WERI-Rb-1 (cell line): ENCODE results near the gene CRYGN.

Experiments
- DNase-seq: peaks from one replicate; pipeline ENCODE4 v3.0.0-alpha.2; 2020
- H3K27ac ChIP-seq: fragments of 250-450 bp; sonication (Bioruptor Pico); 2 replicates; pipeline ENCODE4 v1.5.1; 2020; ENCODE audit warnings: mild to moderate bottlenecking, moderate library complexity
- H3K27me3 ChIP-seq: fragments of 250-450 bp; sonication (Bioruptor Pico); 2 replicates; pipeline ENCODE4 v1.5.1; 2021; ENCODE audit warnings: mild to moderate bottlenecking, low read depth, moderate library complexity; ENCODE audit not compliant: insufficient read depth, severe bottlenecking
- H3K36me3 ChIP-seq: fragments of 250-450 bp; sonication (Bioruptor Pico); 2 replicates; pipeline ENCODE4 v1.5.1; 2020; ENCODE audit warnings: mild to moderate bottlenecking, moderate library complexity
- H3K4me3 ChIP-seq: 2 replicates; pipeline ENCODE4 v1.5.1; 2011; ENCODE audit warnings: low read depth, mild to moderate bottlenecking, control low read depth, low read length
- H3K9me3 ChIP-seq: fragments of 250-450 bp; sonication (Bioruptor Pico); 2 replicates; pipeline ENCODE4 v1.5.1; 2021; ENCODE audit warnings: mild to moderate bottlenecking, moderate library complexity; ENCODE audit not compliant: severe bottlenecking
- TF ChIP-seq, protein P1 (sequence below): IDR thresholded peaks from 2 replicates; pipeline ENCODE4 v1.5.1; 2011; ENCODE audit warnings: low read depth, mild to moderate bottlenecking, control low read depth, inconsistent platforms, low read length

Gene CRYGN

DNA sequence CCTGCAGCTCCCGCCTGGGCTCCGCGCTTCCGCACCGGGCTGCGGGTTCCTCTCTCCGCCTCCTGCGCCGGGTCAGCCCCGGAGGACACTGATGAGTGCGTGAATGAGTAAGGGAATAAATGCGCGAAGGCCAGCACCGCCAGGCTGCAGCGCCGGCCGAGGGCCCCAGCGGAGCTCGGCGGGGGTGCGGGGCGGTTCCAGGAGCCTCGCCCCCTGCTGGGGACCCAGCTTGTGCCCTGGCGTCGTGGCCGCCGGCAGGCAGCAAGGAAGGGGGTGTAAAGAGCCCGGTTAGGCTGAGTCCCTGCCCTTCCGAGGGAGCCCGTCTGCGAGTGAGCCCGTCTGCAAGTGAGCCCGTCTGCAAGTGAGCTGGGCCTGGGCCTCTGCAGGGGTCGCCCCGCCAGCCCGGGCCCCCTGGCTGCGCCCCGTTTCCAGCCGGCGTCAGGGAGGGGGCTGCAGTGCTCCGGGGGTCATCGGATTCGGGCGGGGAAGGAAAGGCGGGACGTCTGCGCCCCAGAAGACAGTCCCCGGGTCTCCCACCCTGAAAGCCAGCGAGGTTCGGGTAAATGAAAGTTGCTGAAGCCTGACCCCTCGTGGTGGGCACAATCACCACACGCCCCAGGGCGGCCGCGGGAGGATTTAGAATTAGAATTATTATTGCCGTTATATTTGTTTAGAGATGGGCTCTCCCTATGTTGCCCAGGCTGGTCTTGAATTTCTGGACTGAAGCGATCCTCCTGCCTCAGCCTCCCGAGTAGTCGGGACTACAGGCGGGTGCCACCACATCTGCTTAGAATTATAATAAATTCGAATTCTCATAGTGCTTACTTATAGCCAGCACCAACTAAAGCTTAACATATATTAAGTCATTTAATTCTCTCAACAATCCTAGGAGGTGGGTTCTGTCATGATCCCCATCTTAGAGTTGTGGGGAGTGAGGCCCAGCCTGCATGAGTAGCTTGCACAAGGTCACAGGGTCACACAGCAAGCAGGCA lies 8.6 kb upstream of the CRYGN start:
- Histone ChIP-seq H3K27ac (peak overlapping the region; percentile 52; the same call in 1 of the 2 replicates), H3K36me3 (no peaks in the 10 kb centered on the region), H3K4me3 (no peak overlapping the region), H3K27me3 (no peaks in the 10 kb centered on the region), H3K9me3 (no peaks in the 10 kb centered on the region)
- DNase-seq, result peak; percentile 67
- TF ChIP-seq, protein P1, sequence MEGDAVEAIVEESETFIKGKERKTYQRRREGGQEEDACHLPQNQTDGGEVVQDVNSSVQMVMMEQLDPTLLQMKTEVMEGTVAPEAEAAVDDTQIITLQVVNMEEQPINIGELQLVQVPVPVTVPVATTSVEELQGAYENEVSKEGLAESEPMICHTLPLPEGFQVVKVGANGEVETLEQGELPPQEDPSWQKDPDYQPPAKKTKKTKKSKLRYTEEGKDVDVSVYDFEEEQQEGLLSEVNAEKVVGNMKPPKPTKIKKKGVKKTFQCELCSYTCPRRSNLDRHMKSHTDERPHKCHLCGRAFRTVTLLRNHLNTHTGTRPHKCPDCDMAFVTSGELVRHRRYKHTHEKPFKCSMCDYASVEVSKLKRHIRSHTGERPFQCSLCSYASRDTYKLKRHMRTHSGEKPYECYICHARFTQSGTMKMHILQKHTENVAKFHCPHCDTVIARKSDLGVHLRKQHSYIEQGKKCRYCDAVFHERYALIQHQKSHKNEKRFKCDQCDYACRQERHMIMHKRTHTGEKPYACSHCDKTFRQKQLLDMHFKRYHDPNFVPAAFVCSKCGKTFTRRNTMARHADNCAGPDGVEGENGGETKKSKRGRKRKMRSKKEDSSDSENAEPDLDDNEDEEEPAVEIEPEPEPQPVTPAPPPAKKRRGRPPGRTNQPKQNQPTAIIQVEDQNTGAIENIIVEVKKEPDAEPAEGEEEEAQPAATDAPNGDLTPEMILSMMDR, result peak; percentile 68

DNA sequence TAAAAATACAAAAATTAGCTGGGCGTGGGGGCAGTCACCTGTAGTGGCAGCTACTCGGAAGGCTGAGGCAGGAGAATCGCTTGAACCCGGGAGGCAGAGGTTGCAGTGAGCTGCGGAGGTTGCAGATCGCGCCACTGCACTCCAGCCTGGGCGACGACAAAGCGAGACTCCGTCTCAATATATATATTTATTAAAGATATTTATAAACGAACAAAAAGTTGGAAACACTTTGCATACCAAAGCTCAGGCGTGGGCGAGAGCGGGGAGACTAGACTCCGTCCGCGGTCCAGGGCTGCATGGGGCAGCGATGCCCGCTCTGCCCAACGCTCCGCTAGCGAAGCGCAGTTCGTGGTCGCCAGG lies 7.9 kb upstream of the CRYGN start:
- Histone ChIP-seq H3K27me3 (no peaks in the 10 kb centered on the region), H3K27ac (no peak overlapping the region), H3K4me3 (no peak overlapping the region), H3K9me3 (no peaks in the 10 kb centered on the region), H3K36me3 (no peaks in the 10 kb centered on the region)
- TF ChIP-seq, protein P1, result no peak
- DNase-seq, result no peak

DNA sequence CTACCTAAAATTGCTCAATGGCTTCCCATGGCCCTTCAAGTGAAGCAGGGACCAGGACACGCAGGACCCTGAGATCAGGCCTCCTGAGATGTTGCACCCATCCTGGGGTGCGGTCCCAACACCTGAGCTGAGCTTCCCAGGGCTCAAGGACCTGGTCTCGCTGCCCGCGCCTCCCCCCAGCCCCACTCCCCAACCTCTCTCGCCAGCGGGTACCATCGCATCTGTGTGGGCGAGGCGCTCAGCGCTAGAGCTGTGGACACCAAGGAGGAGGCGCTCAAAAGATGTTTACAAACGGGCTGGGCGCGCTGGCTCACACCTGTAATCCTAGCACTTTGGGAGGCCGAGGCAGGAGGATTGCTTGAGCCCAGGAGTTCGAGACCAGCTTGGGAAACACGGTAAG lies 7.4 kb upstream of the CRYGN start:
- H3K9me3 ChIP-seq, result no peaks in the 10 kb centered on the region
- H3K27me3 ChIP-seq, result no peaks in the 10 kb centered on the region
- no peak overlapping the region for H3K4me3 ChIP-seq
- no peak for DNase-seq
- TF ChIP-seq, protein P1, result no peak
- H3K27ac ChIP-seq, result no peak overlapping the region
- H3K36me3 ChIP-seq, result no peaks in the 10 kb centered on the region

DNA sequence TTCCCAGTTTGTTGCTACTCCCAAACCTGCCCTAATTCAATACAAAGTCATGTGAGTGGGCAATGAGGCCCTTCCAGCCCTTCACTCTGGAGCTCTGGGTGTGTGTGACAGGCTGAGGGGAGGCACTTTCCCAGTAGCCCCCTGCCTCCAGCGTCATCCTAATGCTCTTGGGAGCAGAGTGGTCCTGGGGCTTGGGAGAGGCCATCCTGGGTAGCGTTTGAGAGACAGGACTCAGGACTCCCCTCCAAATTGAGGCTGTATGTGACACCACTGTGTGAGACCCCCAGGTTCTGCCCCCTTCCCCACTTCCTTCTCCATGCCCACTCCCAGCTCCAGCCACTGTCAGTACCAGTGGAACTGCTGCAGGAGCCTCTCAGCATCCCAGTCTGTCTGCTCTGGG lies 6.5 kb upstream of the CRYGN start:
- H3K36me3 ChIP-seq, result no peaks in the 10 kb centered on the region
- no peak for DNase-seq
- H3K9me3 ChIP-seq, result no peaks in the 10 kb centered on the region
- H3K4me3 ChIP-seq, result no peak overlapping the region
- H3K27me3 ChIP-seq, result no peaks in the 10 kb centered on the region
- no peak overlapping the region for H3K27ac ChIP-seq
- TF ChIP-seq, protein P1, result no peak

DNA sequence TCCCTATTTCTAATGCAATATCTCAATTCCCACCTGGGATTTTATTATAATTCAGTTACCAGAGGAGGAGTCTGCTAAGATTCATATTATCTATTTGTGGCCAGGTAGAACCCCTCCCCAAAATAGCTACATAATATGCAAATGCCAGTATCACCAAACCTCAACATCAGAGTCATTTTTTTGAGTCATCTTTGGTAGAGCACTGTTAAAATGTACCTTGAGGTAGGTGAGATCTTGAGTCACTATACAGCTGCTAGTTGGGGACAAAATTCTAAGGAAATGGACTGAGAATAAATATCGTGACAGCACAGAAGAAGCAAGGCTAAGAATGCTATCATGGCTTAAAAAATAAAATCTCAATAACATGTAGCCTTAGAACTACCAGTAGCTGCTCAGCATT lies 4.7 kb upstream of the CRYGN start:
- no peaks in the 10 kb centered on the region for H3K27me3 ChIP-seq
- no peak for DNase-seq
- no peaks in the 10 kb centered on the region for H3K36me3 ChIP-seq
- TF ChIP-seq, protein P1, result no peak
- H3K9me3 ChIP-seq, result no peaks in the 10 kb centered on the region
- H3K27ac ChIP-seq, result no peak overlapping the region
- H3K4me3 ChIP-seq, result no peak overlapping the region
